ENCODE data around the gene HECA.
"Not testable (repeated sequence)": the region's sequence is repeated elsewhere in the genome, so short reads cannot be mapped to it uniquely, and the experiment has no call there.

The HECA gene

DNA sequence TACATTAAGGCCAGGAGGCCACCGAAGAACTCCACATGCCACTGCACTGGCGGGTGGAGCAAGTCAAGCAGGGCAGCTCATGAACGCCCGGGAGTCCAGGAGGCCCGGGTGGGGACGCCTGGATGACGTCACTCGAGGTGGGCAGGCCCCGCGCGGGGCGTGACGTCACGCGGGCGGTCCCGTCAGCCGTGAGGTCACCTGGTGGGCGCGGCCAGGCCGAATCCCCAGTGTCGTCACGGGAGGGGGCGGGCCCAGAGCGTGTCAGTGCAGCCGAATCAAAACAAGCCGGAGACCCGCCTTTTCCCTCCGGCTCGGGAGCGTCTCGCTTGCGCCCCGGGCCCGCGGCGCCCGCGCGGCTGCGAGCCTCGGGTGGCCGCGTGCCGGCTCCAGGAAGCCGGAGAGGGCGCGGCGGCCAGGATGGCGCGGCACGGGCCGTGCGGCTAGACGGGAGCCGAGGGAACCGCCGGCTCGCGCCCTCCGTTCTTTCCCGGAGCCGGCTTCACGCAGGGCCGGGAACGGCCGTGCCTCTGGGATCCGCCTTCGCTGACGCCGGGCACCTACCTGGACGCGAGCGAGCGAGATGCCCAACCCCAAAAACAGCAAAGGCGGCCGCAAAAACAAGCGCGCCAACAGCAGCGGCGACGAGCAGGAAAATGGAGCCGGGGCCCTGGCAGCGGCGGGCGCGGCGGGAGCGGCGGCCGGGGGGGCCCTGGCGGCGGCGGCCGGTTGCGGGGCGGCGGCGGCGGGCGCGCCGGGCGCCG is at the start of gene HECA:
HECA (plus strand) TSS at position 264 of the 761 bp plus-strand sequence; CDS start at position 581, 317 bp downstream.
- DNase-seq (ENCODE audit: low read depth), result peak; percentile 95

DNA sequence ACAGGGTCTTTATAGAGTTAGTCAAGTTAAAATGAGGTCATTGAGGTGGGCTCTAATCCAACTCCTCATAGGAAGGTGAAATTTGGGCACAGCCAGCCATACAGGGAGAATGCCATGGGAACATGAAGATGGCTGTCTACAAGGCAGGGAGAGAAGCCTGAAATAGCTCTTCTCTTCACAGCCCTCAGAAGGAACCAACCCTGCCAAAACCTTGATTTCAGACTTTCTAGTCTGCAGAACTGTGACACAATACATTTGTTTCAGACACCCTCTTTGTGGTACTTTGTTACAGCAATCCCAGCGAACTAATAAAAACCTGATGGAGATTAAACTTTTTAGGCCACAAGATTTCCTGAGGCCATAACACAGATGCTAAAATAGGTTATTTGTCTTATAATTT is 43.1 kb upstream of the HECA start:
- no peak for DNase-seq (ENCODE audit: low read depth)

DNA sequence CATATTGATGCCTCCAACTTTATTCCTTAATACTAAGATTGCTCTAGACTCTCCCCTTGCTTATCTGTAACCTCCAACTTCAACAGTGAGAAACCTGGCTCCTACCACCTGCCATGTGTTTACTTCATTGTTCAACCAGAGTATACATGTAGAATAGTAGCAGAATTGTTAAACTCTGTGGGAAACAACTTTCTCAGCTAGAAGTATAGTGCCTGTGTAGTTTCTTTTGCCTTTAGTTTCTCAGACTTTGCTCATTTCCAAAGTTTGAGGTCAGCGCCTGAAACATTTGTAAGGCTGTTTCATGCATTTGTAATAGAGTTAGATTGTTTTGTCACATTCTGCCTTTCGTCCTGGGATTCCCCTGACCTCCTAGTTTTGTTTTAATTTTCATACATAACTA is 34.9 kb upstream of the HECA start:
- no peak for DNase-seq (ENCODE audit: low read depth)

DNA sequence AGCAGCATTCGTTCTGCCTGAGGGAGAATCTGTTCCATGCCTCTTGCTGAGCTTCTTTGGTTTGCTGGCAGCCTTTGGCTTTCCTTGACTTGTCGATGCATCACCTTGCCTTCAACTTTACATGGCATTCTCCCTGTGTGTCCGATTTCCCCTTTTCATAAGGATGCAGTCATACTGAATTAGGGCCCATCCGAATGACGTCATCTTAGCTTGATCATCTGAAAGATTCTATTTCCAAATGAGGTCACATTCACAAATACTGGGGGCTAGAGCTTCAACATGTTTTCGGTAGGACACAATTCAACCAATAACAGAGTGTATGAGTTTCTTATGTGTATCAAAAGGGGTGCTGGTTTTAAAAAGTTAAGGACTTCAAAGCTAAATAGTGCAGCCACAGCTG is 27.8 kb upstream of the HECA start:
- DNase-seq (ENCODE audit: low read depth), result no peak

GRCh38 chr6:139108378-139108777 is 26.5 kb upstream of the HECA start:
- DNase-seq (ENCODE audit: low read depth), result no peak

DNA sequence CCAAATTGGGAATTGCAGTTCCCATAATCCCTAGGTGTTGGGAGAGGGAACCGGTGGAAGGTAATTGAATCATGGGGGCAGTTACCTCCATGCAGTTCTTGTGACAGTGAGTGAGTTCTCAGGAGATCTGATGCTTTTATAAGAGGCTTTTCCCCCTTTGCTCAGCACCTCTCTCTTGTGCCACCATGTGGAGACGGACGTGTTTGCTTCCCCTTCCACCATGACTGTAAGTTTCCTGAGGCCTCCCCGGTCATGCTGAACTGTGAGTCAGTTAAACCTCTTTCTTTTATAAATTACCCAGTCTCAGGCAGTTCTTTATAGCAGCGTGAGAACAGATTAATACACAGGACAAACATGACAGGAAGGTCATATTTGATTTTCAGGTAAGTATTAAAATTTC is 25.3 kb upstream of the HECA start:
- peak; percentile 63 for DNase-seq (ENCODE audit: low read depth)

DNA sequence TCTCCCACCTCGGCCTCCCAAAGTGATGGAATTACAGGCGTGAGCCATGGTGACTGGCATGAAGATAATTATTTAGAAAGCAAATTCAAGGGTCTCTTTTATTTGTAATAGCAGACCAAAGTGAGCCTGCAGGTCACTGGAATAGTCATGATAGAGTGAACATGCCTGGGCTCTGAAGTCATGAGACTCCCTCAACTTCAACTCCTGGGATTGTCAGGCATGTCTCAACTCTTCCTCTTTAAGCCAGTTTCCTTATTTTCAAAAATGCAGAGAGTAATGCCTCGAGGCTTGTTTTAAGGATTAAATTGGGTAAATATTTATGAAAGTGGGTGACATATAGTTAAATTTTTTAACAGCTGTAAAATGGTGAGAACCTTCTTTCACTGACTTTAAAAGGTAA is 22.7 kb upstream of the HECA start:
- peak; percentile 21 for DNase-seq (ENCODE audit: low read depth)

GRCh38 chr6:139112561-139112960 is 22.3 kb upstream of the HECA start:
- DNase-seq (ENCODE audit: low read depth), result no peak

DNA sequence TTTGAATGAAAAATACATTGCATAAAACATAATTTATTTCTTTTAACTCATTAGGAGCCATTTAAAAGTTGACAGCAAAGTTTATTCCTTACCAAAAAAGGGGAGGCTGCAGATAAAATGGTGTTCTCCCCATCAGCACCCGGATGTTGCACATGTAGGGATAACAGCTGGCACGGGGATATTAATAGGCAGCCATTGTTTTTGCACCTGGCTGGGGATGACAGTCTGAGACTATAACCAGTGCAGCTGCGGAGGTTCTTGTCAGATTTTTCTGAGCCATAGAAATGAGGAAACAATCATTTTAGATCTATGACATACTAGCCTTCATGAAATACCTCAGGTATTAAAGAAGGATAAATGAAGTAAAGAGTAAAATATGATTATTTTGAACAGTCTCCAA is 20.1 kb upstream of the HECA start:
- no peak for DNase-seq (ENCODE audit: low read depth)

DNA sequence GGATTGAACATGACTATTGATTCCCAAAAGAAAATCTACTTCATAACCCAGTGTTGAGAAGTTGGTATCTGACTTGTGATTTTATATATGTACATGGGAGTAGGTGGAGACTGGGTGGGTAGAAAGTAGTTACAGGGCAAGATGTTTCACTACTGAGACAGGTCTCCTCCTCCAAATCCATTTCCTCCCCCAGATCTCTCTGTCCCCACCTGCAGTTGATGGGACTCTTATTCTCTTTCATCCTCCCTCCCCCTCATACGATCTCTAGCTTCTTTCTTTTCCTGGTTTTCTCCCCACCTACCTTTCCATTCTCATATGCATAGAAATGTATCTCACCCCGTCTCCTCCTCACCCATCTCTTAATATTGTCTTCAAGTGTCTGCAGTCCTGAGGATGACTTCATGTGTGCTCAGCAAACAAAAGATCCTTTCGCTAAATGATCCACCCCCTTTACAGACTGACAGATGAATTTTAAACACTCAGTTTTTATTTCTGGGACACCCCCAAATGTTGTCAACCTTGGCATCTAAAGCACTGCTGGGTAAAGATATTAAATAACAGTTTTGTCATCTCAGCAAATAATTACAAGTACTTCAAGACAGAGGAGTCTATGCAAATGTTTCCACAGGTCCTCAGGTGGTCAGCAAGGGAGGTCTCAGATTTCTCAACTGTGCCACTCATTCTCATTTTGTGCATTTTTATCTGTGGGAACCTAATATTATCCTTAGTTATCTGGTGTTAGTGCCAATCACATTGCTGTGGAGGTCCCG is 18.7 kb upstream of the HECA start:
- DNase-seq (ENCODE audit: low read depth), result no peak

DNA sequence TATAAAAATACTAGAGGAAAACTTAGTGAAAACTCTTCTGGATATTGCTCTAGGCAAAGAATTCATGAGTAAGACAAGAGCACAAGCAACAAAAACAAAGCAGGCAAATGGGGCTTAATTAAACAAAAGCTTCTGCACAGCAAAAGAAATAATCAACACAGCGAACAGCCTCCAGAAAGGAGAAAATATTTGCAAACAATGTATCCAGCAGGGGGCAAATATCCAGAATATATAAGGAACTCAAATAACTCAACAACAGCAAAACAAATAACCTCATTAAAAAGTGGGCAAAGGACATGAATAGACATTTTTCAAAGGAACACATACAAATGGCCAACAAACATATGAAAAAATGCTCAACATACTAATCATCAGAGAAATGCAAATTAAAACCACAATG is 17.1 kb upstream of the HECA start:
- DNase-seq (ENCODE audit: low read depth), result peak; percentile 32

DNA sequence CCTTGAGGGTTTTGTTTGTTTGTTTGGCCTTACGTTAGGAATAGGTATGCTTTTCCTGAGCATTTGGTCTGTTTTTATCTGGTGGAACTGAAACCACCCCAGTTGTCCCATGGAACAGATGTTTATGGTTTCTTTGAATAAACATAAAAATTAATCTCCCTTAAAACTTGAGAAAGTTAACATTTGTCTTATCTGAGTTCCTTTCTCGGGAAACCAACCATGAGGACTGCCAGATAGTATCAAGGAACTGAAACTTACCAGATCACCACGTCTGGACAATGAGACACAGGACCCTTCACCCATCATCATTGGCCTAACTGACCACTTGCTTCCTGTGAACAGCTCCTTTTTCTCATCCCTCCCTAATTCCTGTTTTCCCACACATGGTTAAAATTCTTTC is 15.3 kb upstream of the HECA start:
- DNase-seq (ENCODE audit: low read depth), result no peak

GRCh38 chr6:139122823-139123222 is 12.1 kb upstream of the HECA start:
- not testable (repeated sequence) for DNase-seq (ENCODE audit: low read depth)

DNA sequence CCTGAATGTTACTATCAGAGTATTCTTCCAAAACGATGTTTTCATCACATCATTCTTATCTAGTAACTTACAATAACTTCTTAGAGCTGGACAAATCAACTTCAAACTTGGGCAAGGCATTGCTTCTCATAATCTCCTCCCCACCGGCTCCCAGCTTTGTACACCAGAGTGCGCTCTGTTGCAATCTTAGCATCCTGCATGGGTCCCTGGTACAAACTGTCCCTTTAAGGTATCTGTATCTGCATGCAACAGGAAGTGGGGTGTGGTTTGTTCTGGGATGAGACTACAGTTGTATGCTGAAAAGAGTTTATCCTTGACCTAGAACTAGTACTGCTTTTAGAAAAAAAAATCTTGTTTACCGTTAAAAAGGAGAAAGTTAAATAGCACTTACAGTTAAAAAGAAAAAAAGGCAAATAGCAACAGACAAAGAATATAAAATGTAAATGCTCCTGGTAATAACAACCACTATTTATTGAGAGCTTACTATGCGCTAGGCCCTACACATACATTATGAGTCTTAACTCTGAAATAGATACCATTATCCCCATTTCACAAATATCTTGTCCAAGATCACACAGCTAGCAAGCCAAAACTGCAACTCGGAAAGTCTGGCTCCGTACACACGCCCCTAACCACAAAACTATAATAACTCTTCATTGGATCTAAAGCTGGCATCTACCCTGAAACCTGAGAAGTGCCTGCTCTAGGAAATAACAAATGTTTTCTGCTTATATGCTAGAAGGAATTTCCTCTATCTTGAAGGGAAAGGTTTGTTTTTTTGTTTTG is 9.8 kb upstream of the HECA start:
- DNase-seq (ENCODE audit: low read depth), result peak; percentile 89

- peak; percentile 94 for DNase-seq (ENCODE audit: low read depth)
Observed at GRCh38 chr6:139126255-139126654, 8.6 kb upstream of the HECA start.

- DNase-seq (ENCODE audit: low read depth), result no peak
Observed at GRCh38 chr6:139126931-139127330, 7.9 kb upstream of the HECA start.

GRCh38 chr6:139129284-139129683 is 5.6 kb upstream of the HECA start:
- DNase-seq (ENCODE audit: low read depth), result peak; percentile 83

DNA sequence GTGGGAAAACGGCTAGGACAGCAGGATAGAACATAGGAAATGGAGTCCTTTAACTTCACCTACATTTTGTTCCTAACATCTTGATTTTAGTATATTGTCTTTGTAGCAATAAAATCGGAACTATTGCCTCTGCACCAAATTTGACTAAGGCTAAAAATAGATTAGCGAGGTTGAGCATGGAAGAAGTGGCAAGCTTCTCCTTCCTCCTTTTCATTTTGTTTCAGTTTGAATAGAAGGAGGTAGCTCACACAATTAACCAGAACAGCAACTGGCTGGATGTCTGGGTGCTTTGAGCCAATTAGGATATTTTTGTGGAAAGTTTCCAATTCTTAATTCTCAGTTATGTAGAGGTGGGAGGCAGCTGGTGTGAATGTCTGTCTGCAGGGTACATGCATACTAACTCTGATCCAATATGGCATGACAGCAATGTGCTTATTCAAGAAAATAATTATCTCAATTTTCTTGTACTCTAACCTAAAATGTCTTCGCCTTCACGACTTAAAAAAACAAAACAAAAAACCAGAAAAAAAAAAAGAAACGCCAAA is 3.1 kb upstream of the HECA start:
- no peak for DNase-seq (ENCODE audit: low read depth)

DNA sequence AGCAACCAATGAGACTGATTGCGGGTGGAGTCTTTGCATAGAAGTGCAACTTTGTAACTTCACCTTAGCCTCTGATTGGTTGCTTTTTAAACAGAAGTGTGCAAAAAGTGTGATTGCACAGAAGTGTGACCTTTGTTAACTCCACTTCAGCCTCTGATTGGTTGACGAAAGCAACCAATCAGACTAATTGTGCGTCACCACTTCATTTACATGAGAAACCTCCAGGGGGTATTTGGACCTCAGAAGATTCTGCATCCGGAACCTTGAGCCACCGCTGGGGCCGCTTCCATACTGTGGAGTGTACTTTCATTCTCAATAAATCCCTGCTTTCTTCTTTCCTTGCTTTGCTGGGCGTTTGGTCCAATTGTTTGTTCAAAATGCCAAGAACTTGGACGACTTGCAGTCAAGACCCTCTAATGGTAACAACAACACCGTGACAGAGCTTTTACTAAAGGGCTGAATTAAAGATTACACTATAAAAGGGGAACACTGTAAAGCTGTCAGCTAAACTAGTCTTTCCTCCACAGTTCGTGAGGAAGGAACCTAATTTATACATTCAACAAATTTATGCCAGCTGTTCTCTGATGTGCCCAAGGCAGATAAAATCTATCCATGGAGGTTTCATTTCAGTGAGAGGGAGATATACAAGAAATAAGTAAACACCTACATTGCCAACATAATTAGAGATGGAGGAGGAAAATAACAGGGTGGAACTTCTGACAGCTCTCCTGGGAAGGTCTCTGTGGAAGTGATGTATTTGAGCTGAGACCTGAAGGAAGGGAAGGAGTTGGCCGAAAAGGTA is 1.4 kb upstream of the HECA start:
- no peak for DNase-seq (ENCODE audit: low read depth)

GRCh38 chr6:139134064-139134395 is 850 bp upstream of the HECA start:
- DNase-seq (ENCODE audit: low read depth), result no peak

Measured in iris pigment epithelial cell (primary cell).